Small intestine (tissue), 7 donors: ENCODE measurements around the gene EPRS1. TPM values are rescaled to one million over a fixed set of nuclear protein-coding genes. Genes with fewer than 3 reads are reported as not detected.
A peak's percentile ranks its signal among the peaks of the same experiment; 100 is the strongest.
"Not testable (repeated sequence)": the region's sequence is repeated elsewhere in the genome, so short reads cannot be mapped to it uniquely, and the experiment has no call there.

ENCODE experiments used
- DNase-seq, 2 donors: peaks; one replicate each; pipeline versions ENCODE4 v3.0.0 to v3.0.0-alpha.2; 2013
- FAIRE-seq: peaks from 2 replicates; lab custom pipeline; 2012; peaks lifted over from hg19 to GRCh38; lab: Jason Lieb, UNC
- H3K27ac ChIP-seq, 3 donors: one replicate each; pipeline ENCODE4 v1.5.1; 2013; ENCODE audit warnings: low read length in 2 of 3, mild to moderate bottlenecking in 2 of 3, control low read depth in 1 of 3, inconsistent platforms in 1 of 3, low read depth in 1 of 3, moderate library complexity in 1 of 3
- H3K27me3 ChIP-seq, 3 donors: one replicate each; pipeline ENCODE4 v1.6.1; 2013; ENCODE audit warnings: low read length in 3 of 3, inconsistent platforms in 1 of 3; ENCODE audit not compliant: control insufficient read depth in 3 of 3, insufficient read depth in 3 of 3
- H3K36me3 ChIP-seq, 3 donors: one replicate each; pipeline ENCODE4 v1.6.1; 2013; ENCODE audit warnings: low read length in 3 of 3, inconsistent platforms in 1 of 3, low read depth in 1 of 3, mild to moderate bottlenecking in 1 of 3, moderate library complexity in 1 of 3; ENCODE audit not compliant: control insufficient read depth in 3 of 3, insufficient read depth in 2 of 3
- H3K4me1 ChIP-seq, 3 donors: one replicate each; pipeline ENCODE4 v1.6.1; 2013; ENCODE audit warnings: low read length in 2 of 3, inconsistent platforms in 1 of 3, low read depth in 1 of 3, mild to moderate bottlenecking in 1 of 3, moderate library complexity in 1 of 3; ENCODE audit not compliant: control insufficient read depth in 3 of 3, insufficient read depth in 2 of 3
- H3K4me3 ChIP-seq, 3 donors: one replicate each; pipeline ENCODE4 v1.5.1; 2013; ENCODE audit warnings: low read length in 3 of 3, control low read depth in 1 of 3, inconsistent platforms in 1 of 3, low read depth in 1 of 3, mild to moderate bottlenecking in 1 of 3, moderate library complexity in 1 of 3
- H3K9me3 ChIP-seq, 2 donors: one replicate each; pipeline ENCODE4 v1.6.1; 2013; ENCODE audit warnings: low read depth in 1 of 2, low read length in 1 of 2; ENCODE audit not compliant: control insufficient read depth in 2 of 2, insufficient read depth in 1 of 2
- WGBS, 3 donors: extraction: QIAGEN DNeasy Blood & Tissue Kit; methylation state at CpG; one replicate each; pipeline ENCODE4 v1.1.7; 2013; 5-methylcytosine and 5-hydroxymethylcytosine counted together
- polyA plus RNA-seq, 4 donors: library from polyadenylated mRNA; stranded (reverse) in 3 of 4; unstranded in 1 of 4; fragments of 200-250 nt in 3 of 4; fragments of 120-200 nt in 1 of 4; gene quantifications; one replicate each; pipeline versions ENCODE4 v1.2.1 to v1.2.3, GENCODE V29; 2013
- donor health status: healthy with polysubstance abuse.
- donor health status: control.
- donor health status: control.
- donor health status: Bipolar disorder and iron deficiency.
- donor health status: healthy.

Gene EPRS1
- polyA plus RNA-seq, 4 donors = 14.1 to 76.0 (median 53.2) TPM

DNA sequence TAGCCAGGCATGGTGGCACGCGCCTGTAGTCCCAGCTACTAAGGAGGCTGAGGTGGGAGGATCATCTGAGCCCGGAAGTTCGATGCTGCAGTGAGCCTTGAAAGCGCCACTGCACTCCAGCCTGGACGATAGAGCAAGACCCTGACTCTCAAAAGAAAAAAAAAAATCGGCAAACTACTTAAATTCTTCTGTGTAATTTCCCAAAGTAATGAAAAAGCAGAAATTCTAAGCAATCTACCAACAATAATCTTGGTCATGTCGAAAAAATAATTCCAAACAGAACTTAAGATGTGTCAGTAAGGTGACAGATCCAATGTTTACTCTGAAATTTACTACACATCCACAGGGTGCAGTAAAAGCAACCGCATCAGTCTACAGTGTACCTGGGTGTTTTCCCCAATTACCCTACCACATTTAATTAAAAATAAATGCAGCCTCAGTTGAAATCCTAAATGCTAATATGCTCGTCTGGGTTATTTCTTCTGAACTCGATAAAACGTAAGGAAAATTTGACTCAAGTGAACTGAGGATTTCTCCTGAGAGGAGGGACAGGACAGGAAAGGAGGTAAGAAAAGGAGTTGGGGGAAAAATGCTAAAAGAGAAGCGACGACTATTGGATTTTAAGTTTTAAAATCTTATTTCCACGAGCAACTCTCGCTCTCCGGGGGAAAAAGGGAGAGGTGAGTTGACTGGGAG is 801 bp downstream of the EPRS1 start:
- FAIRE-seq = no peak
- H3K36me3 ChIP-seq = peaks cover 0 to 8% (median 0%) of the 10 kb centered on the region in 3 donors
- H3K4me1 ChIP-seq = peaks cover 3 to 6% (median 5%) of the 10 kb centered on the region in 3 donors
- WGBS, 3 donors = 11 to 22% (median 13%) methylated on average over 17 of the region's 17 CpGs
- peak overlapping the region; percentile 71 to 83 (median 71) for H3K4me3 ChIP-seq
- DNase-seq = peak; percentile 11 to 31
- H3K9me3 ChIP-seq = no peaks in the 10 kb centered on the region
- H3K27ac ChIP-seq = peak overlapping the region; percentile 85 to 98 (median 89)
- no peaks in the 10 kb centered on the region for H3K27me3 ChIP-seq

GRCh38 chr1:220044678-220045355 is 1.5 kb downstream of the EPRS1 start:
- Histone ChIP-seq H3K4me1 (peaks cover 3 to 6% (median 5%) of the 10 kb centered on the region in 3 donors), H3K27ac (peak overlapping the region in 1 of 3 donors; percentile 46), H3K36me3 (peaks cover 0 to 5% (median 0%) of the 10 kb centered on the region in 3 donors), H3K9me3 (no peaks in the 10 kb centered on the region), H3K27me3 (no peaks in the 10 kb centered on the region), H3K4me3 (peak overlapping the region in 2 of 3 donors; percentile 71 to 83)
- DNase-seq = no peak
- 41 to 62% (median 48%) methylated on average over 4 of the region's 4 CpGs for WGBS, 3 donors
- FAIRE-seq = no peak

DNA sequence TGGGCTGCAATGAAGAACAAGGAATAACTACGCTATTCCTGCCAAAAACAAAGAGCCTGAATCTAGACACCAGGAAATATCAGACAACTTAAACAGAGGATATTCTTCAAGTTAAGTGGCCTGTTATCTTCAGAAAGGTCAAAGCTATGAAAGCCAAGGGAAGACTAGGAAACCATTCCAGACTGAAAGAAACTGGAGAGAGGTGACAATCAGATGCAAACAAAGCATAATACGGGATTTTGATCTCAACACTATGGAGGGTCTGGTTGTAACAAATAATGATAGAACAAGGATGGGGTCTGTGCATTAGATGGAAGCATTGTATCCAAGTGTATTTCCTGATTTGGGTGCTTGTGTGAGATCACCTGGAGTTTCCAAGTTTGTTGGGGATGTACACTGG is 2.7 kb downstream of the EPRS1 start:
- no peak overlapping the region for H3K27ac ChIP-seq
- 69 to 79% (median 70%) methylated on average over 2 of the region's 2 CpGs for WGBS, 3 donors
- DNase-seq = no peak
- H3K9me3 ChIP-seq = no peaks in the 10 kb centered on the region
- no peak for FAIRE-seq
- H3K4me3 ChIP-seq = no peak overlapping the region
- no peaks in the 10 kb centered on the region for H3K27me3 ChIP-seq
- H3K36me3 ChIP-seq = peaks cover 0 to 11% (median 4%) of the 10 kb centered on the region in 3 donors
- H3K4me1 ChIP-seq = peaks cover 3 to 9% (median 8%) of the 10 kb centered on the region in 3 donors

GRCh38 chr1:220040028-220040596 is 6.2 kb downstream of the EPRS1 start:
- Histone ChIP-seq H3K4me1 (peaks cover 3 to 10% (median 5%) of the 10 kb centered on the region in 3 donors), H3K36me3 (peaks cover 0 to 16% (median 5%) of the 10 kb centered on the region in 3 donors), H3K27ac (no peak overlapping the region), H3K27me3 (no peaks in the 10 kb centered on the region), H3K9me3 (no peaks in the 10 kb centered on the region), H3K4me3 (no peak overlapping the region)
- 32 to 64% (median 38%) methylated on average over 5 of the region's 5 CpGs for WGBS, 3 donors
- DNase-seq (peak in 1 of 2 donors; percentile 38), FAIRE-seq (no peak)

DNA sequence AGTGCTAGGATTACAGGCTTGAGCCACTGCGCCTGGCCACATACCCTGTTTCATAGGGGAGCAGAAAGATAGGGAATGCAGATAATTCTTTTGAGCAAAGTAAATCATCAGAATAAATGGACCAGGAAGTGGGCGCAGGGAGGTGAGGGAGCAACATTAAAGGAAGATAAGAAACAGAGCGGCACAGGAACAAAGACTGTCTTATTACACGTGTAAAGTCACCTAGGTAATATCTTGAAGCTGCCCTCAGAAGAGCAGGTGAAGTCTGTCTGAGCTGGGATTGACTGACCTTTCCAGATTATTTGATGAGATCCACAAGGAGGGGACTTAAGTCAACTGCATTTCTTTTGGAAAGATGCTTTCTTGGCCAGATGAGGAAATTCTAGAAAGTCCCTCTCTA is 7.7 kb downstream of the EPRS1 start:
- H3K4me3 ChIP-seq = no peak overlapping the region
- H3K9me3 ChIP-seq = no peaks in the 10 kb centered on the region
- H3K27me3 ChIP-seq = no peaks in the 10 kb centered on the region
- 11 to 70% (median 41%) methylated on average over 4 of the region's 4 CpGs for WGBS, 3 donors
- FAIRE-seq (no peak), DNase-seq (peak; percentile 35 to 36)
- peak overlapping the region in 2 of 3 donors; percentile 28 to 44 for H3K27ac ChIP-seq
- H3K36me3 ChIP-seq = peaks cover 4 to 16% (median 7%) of the 10 kb centered on the region in 3 donors
- H3K4me1 ChIP-seq = peaks cover 2 to 5% (median 4%) of the 10 kb centered on the region in 3 donors

DNA sequence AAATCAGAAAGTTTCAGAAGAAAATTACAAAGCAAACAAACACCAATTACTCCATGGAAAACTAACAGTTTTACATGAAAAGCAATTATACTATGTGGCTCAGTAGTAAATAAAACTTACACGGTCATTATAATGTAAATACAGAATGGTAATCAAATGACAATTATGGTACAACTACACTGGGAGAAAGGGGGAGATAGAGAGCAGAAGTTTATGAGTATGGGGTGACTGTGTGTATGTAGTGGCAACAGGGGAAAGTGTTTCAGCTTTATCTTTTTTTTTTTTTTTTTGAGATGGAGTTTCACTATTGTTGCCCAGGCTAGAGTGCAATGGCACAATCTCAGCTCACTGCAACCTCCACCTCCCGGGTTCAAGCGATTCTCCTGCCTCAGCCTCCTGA is 8.5 kb downstream of the EPRS1 start:
- 59 to 79% (median 74%) methylated on average over 3 of the region's 3 CpGs for WGBS, 3 donors
- not testable (repeated sequence) for H3K27ac ChIP-seq

GRCh38 chr1:220032911-220033310 is 13.4 kb downstream of the EPRS1 start:
- Histone ChIP-seq H3K27ac (no peak overlapping the region), H3K4me3 (no peak overlapping the region), H3K4me1 (no peaks in the 10 kb centered on the region), H3K27me3 (no peaks in the 10 kb centered on the region), H3K36me3 (peaks cover 2 to 19% (median 8%) of the 10 kb centered on the region in 3 donors), H3K9me3 (no peaks in the 10 kb centered on the region)
- FAIRE-seq (no peak), DNase-seq (no peak)
- WGBS, 3 donors = 71 to 89% (median 87%) methylated on average over 3 of the region's 3 CpGs

More for the DNA sequence above, 8.5 kb downstream of the EPRS1 start:
- H3K9me3 ChIP-seq, H3K4me3 ChIP-seq, H3K4me1 ChIP-seq, DNase-seq, H3K27me3 ChIP-seq, FAIRE-seq: not testable (repeated sequence)
- peaks cover 7 to 16% (median 7%) of the 10 kb centered on the region in 3 donors for H3K36me3 ChIP-seq

GRCh38 chr1:220031287-220031686 is 15.0 kb downstream of the EPRS1 start:
- no peak overlapping the region for H3K27ac ChIP-seq
- DNase-seq (no peak), FAIRE-seq (no peak)
- peaks cover 2 to 21% (median 15%) of the 10 kb centered on the region in 3 donors for H3K36me3 ChIP-seq
- H3K4me1 ChIP-seq = no peaks in the 10 kb centered on the region
- no peaks in the 10 kb centered on the region for H3K9me3 ChIP-seq
- no peak overlapping the region for H3K4me3 ChIP-seq
- WGBS, 3 donors = 66 to 77% (median 70%) methylated on average over 2 of the region's 2 CpGs
- no peaks in the 10 kb centered on the region for H3K27me3 ChIP-seq
